H1 (cell line): ENCODE results near the gene ABCA13. TPM values are rescaled to one million over a fixed set of nuclear protein-coding genes. Genes with fewer than 3 reads are reported as not detected.

Source experiments
- CTCF ChIA-PET: fragments of 300-600 bp; sonication (Branson Sonifier 250); formaldehyde crosslinking; loops from one replicate; lab custom pipeline; 2021; ENCODE audit not compliant: partially characterized antibody; lab: Charles Lee
- POLR2A ChIA-PET: fragments of 300-600 bp; sonication (Branson Sonifier 250); formaldehyde crosslinking; loops from one replicate; lab custom pipeline; 2021; ENCODE audit warnings: inconsistent platforms; ENCODE audit not compliant: partially characterized antibody; lab: Charles Lee
- DNase-seq, 2 experiments: peaks; one replicate each; pipeline versions ENCODE4 v3.0.0 to v3.0.0-alpha.2; 2010 to 2022; ENCODE audit warnings: low spot score in 2 of 2, low read depth in 1 of 2, mixed read lengths in 1 of 2
- FAIRE-seq: peaks from 2 replicates; lab custom pipeline; 2011; peaks lifted over from hg19 to GRCh38; lab: Jason Lieb, UNC
- H2AFZ ChIP-seq: 2 replicates; pipeline ENCODE4 v1.8.1; 2012; ENCODE audit warnings: low read length, inconsistent platforms
- H2AK5ac ChIP-seq: 2 replicates; pipeline ENCODE4 v1.6.1; 2013; ENCODE audit warnings: low read depth, low read length
- H2BK120ac ChIP-seq: replicated peaks from 2 replicates; pipeline ENCODE3; 2013; ENCODE audit warnings: low read depth, low read length, inconsistent platforms
- H2BK12ac ChIP-seq: 2 replicates; pipeline ENCODE4 v1.6.1; 2013; ENCODE audit warnings: low read depth, low read length
- H2BK15ac ChIP-seq: 2 replicates; pipeline ENCODE4 v1.6.1; 2013; ENCODE audit warnings: low read length
- H2BK20ac ChIP-seq: 2 replicates; pipeline ENCODE4 v1.6.1; 2013; ENCODE audit warnings: low read length
- H2BK5ac ChIP-seq: 2 replicates; pipeline ENCODE4 v1.6.1; 2013; ENCODE audit warnings: low read depth, low read length
- H3K14ac ChIP-seq: 2 replicates; pipeline ENCODE4 v1.6.1; 2013; ENCODE audit warnings: inconsistent platforms; ENCODE audit not compliant: insufficient read length
- H3K18ac ChIP-seq: 2 replicates; pipeline ENCODE4 v1.6.1; 2013; ENCODE audit warnings: low read length; ENCODE audit errors: extremely low read depth
- H3K23ac ChIP-seq: 2 replicates; pipeline ENCODE4 v1.6.1; 2013; ENCODE audit warnings: inconsistent platforms; ENCODE audit not compliant: insufficient read length
- H3K23me2 ChIP-seq: 2 replicates; pipeline ENCODE4 v1.6.1; 2013; ENCODE audit warnings: low read depth, low read length
- H3K27ac ChIP-seq: 2 replicates; pipeline ENCODE4 v1.6.1; 2011; ENCODE audit warnings: low read depth, low read length, inconsistent platforms
- H3K27me3 ChIP-seq, 4 experiments: replicated peaks in 1 of 4; 1 replicate in 1 of 4; 2 replicates in 3 of 4; pipeline versions ENCODE4 v1.6.1 to v1.8.1; 2011 to 2013; ENCODE audit warnings: low read length in 3 of 4, mild to moderate bottlenecking in 3 of 4, inconsistent platforms in 2 of 4, mixed read lengths in 2 of 4, moderate library complexity in 1 of 4; ENCODE audit not compliant: control insufficient read depth in 3 of 4, insufficient read depth in 3 of 4; ENCODE audit errors: extremely low read depth in 1 of 4
- H3K36me3 ChIP-seq, 4 experiments: 2 replicates each; pipeline versions ENCODE4 v1.6.1 to v1.8.1; 2011 to 2013; ENCODE audit warnings: mild to moderate bottlenecking in 4 of 4, low read length in 3 of 4, moderate library complexity in 2 of 4, control low read depth in 1 of 4, inconsistent platforms in 1 of 4; ENCODE audit not compliant: insufficient read depth in 4 of 4, control insufficient read depth in 2 of 4
- H3K4ac ChIP-seq: replicated peaks from 2 replicates; pipeline ENCODE3; 2013; ENCODE audit warnings: low read length, low read depth, mixed read lengths, inconsistent platforms; ENCODE audit not compliant: insufficient read length
- H3K4me1 ChIP-seq, 4 experiments: replicated peaks in 1 of 4; 1 replicate in 1 of 4; 2 replicates in 3 of 4; pipeline versions ENCODE4 v1.6.1 to v1.8.1; 2011 to 2013; ENCODE audit warnings: low read length in 3 of 4, inconsistent platforms in 2 of 4, mixed read lengths in 1 of 4; ENCODE audit not compliant: insufficient read depth in 4 of 4, control insufficient read depth in 3 of 4
- H3K4me2 ChIP-seq, 2 experiments: 2 replicates each; pipeline versions ENCODE4 v1.6.1 to v1.8.1; 2011 to 2013; ENCODE audit warnings: low read depth in 2 of 2, low read length in 2 of 2, control low read depth in 1 of 2, inconsistent platforms in 1 of 2, mild to moderate bottlenecking in 1 of 2; ENCODE audit not compliant: insufficient read depth in 1 of 2
- H3K4me3 ChIP-seq, 4 experiments: fragments of 200-600, 300-600 bp in 1 of 4; sonication (generic), shearing (Covaris generic), sonication (Bioruptor Twin) in 1 of 4; 2 replicates each; pipeline versions ENCODE4 v1.5.1 to v1.8.1; 2011 to 2016; ENCODE audit warnings: low read length in 4 of 4, low read depth in 3 of 4, control low read depth in 2 of 4, inconsistent platforms in 2 of 4, mild to moderate bottlenecking in 2 of 4, mixed read lengths in 1 of 4, moderate library complexity in 1 of 4; ENCODE audit not compliant: insufficient read depth in 2 of 4; ENCODE audit errors: extremely low read depth in 1 of 4
- H3K56ac ChIP-seq: replicated peaks from 2 replicates; pipeline ENCODE3; 2013; ENCODE audit warnings: low read depth, mild to moderate bottlenecking, mixed read lengths, low read length, inconsistent platforms; ENCODE audit not compliant: insufficient read length
- H3K79me1 ChIP-seq: 2 replicates; pipeline ENCODE4 v1.6.1; 2013; ENCODE audit warnings: low read depth, low read length, control low read depth
- H3K79me2 ChIP-seq, 2 experiments: 2 replicates each; pipeline versions ENCODE4 v1.6.1 to v1.8.1; 2012 to 2013; ENCODE audit warnings: low read length in 2 of 2, mild to moderate bottlenecking in 2 of 2, inconsistent platforms in 1 of 2; ENCODE audit not compliant: insufficient read depth in 2 of 2, control insufficient read depth in 1 of 2
- H3K9ac ChIP-seq, 4 experiments: replicated peaks in 1 of 4; 1 replicate in 1 of 4; 2 replicates in 3 of 4; pipeline versions ENCODE4 v1.6.1 to v1.8.1; 2011 to 2013; ENCODE audit warnings: low read depth in 3 of 4, low read length in 3 of 4, control low read depth in 2 of 4, mild to moderate bottlenecking in 2 of 4, moderate library complexity in 2 of 4, inconsistent platforms in 1 of 4; ENCODE audit errors: extremely low read depth in 1 of 4
- H3K9me3 ChIP-seq, 2 experiments: 2 replicates each; pipeline versions ENCODE4 v1.6.1 to v1.8.1; 2012 to 2013; ENCODE audit warnings: mild to moderate bottlenecking in 2 of 2, moderate library complexity in 2 of 2, control low read depth in 1 of 2, inconsistent platforms in 1 of 2, low read depth in 1 of 2, low read length in 1 of 2, mixed read lengths in 1 of 2; ENCODE audit not compliant: insufficient read depth in 2 of 2
- H4K20me1 ChIP-seq, 2 experiments: replicated peaks in 1 of 2; 2 replicates each; pipeline versions ENCODE3 to v1.8.1; 2011 to 2013; ENCODE audit warnings: inconsistent platforms in 2 of 2, low read length in 2 of 2, mild to moderate bottlenecking in 1 of 2; ENCODE audit not compliant: insufficient read depth in 2 of 2, control insufficient read depth in 1 of 2
- H4K5ac ChIP-seq: 2 replicates; pipeline ENCODE4 v1.6.1; 2013; ENCODE audit warnings: low read length, low read depth, mixed read lengths, inconsistent platforms; ENCODE audit not compliant: insufficient read length
- H4K8ac ChIP-seq: 2 replicates; pipeline ENCODE4 v1.8.0; 2013; ENCODE audit warnings: mild to moderate bottlenecking, moderate library complexity, low read length, inconsistent platforms; ENCODE audit not compliant: insufficient read depth; ENCODE audit errors: extremely low read depth
- H4K91ac ChIP-seq: replicated peaks from 2 replicates; pipeline ENCODE3; 2013; ENCODE audit warnings: low read length, mixed read lengths, inconsistent platforms; ENCODE audit not compliant: insufficient read length
- CBX5 ChIP-seq: fragments of 300-800, 300-1000 bp; sonication (generic); IDR thresholded peaks from 2 replicates; pipeline ENCODE4 v1.7.1; 2016; ENCODE audit warnings: antibody characterized with exemption, low read length, low read depth
- FOSL1 ChIP-seq: IDR thresholded peaks from 2 replicates; pipeline ENCODE4 v1.6.1; 2011; ENCODE audit warnings: mild to moderate bottlenecking, low read depth, low read length, moderate library complexity; ENCODE audit not compliant: insufficient read depth
- GABPA ChIP-seq: IDR thresholded peaks from 2 replicates; pipeline ENCODE4 v1.6.1; 2011; ENCODE audit warnings: mild to moderate bottlenecking, low read length, moderate library complexity, borderline replicate concordance; ENCODE audit not compliant: insufficient read depth
- HDAC2 ChIP-seq, 2 experiments: fragments of 300-600 bp in 1 of 2; sonication (generic) in 1 of 2; IDR thresholded peaks; 2 replicates each; pipeline ENCODE4 v1.6.1; 2011 to 2012; ENCODE audit warnings: low read depth in 2 of 2, low read length in 2 of 2, mild to moderate bottlenecking in 2 of 2, moderate library complexity in 2 of 2, borderline replicate concordance in 1 of 2, inconsistent platforms in 1 of 2
- MAFK ChIP-seq: IDR thresholded peaks from 2 replicates; pipeline ENCODE4 v1.6.1; 2012; ENCODE audit warnings: low read depth, mild to moderate bottlenecking, improper control_type of control experiment, low read length
- PHF8 ChIP-seq: fragments of 200-600 bp; sonication (generic); conservative IDR thresholded peaks from 2 replicates; pipeline ENCODE4 v1.7.1; 2012; ENCODE audit warnings: low read depth, mild to moderate bottlenecking, inconsistent platforms, low read length, moderate library complexity
- RBBP5 ChIP-seq: IDR thresholded peaks from 2 replicates; pipeline ENCODE4 v1.7.1; 2012; ENCODE audit warnings: low read depth, mild to moderate bottlenecking, inconsistent platforms, low read length, moderate library complexity, borderline replicate concordance
- SAP30 ChIP-seq: fragments of 300-600 bp; sonication (generic); IDR thresholded peaks from 2 replicates; pipeline ENCODE4 v1.7.1; 2012; ENCODE audit warnings: low read length, moderate library complexity, mild to moderate bottlenecking, inconsistent platforms; ENCODE audit not compliant: insufficient read depth, insufficient replicate concordance
- SP4 ChIP-seq: IDR thresholded peaks from 2 replicates; pipeline ENCODE4 v1.6.1; 2012; ENCODE audit warnings: low read length, inconsistent platforms
- TEAD4 ChIP-seq: IDR thresholded peaks from 2 replicates; pipeline ENCODE4 v1.6.1; 2012; ENCODE audit warnings: low read depth, low read length, inconsistent platforms, mixed read lengths
- WGBS, 2 experiments: shearing (Covaris generic) in 1 of 2; methylation state at CpG; one replicate each; pipeline versions ENCODE4 v1.1.6 to v1.1.7; 2013 to 2015; ENCODE audit warnings: low lambda C conversion rate in 2 of 2, mixed read lengths in 2 of 2, inconsistent platforms in 1 of 2, low coverage in 1 of 2, missing lambda C conversion rate in 1 of 2; ENCODE audit not compliant: insufficient replicate concordance in 2 of 2, insufficient coverage in 1 of 2, insufficient read length in 1 of 2; ENCODE audit errors: extremely low coverage in 1 of 2, missing lambda C conversion rate in 1 of 2; 5-methylcytosine and 5-hydroxymethylcytosine counted together
- polyA plus RNA-seq, 7 experiments: library from polyadenylated mRNA; depleted of rRNA in 3 of 7; stranded (reverse) in 5 of 7; unstranded in 2 of 7; fragments of >200 nt in 5 of 7; fragments of 200-250 nt in 2 of 7; gene quantifications; 1 replicate in 5 of 7; 2 replicates in 1 of 7; 4 replicates in 1 of 7; pipeline versions ENCODE4 v1.2.1 to v1.2.3, GENCODE V29; 2011 to 2013; ENCODE audit warnings: missing spikeins in 2 of 7, mixed read lengths in 2 of 7
- total RNA-seq: library from RNA; stranded (reverse); fragmentation: NEBNext Ultra II Directional; extraction: Animal tissue kit (Norgen Biotek cat#: 25700); gene quantifications from 2 replicates; pipeline ENCODE4 v1.2.1, GENCODE V29; 2021
- TF ChIP-seq, protein P1 (sequence below), 3 experiments: IDR thresholded peaks; 1 replicate in 2 of 3; 2 replicates in 1 of 3; pipeline versions ENCODE4 v1.5.1 to v1.6.1; 2011; ENCODE audit warnings: low read length in 3 of 3, mild to moderate bottlenecking in 3 of 3, inconsistent platforms in 2 of 3, low read depth in 1 of 3, moderate library complexity in 1 of 3; ENCODE audit not compliant: insufficient read depth in 1 of 3; ENCODE audit errors: control extremely low read depth in 1 of 3

ABCA13 gene
- total and polyA plus RNA-seq, 2 of the 8 experiments (the other 6 are each of a cell fraction or from before 2014, with no cell fraction given): 0.07 to 0.09 TPM

DNA sequence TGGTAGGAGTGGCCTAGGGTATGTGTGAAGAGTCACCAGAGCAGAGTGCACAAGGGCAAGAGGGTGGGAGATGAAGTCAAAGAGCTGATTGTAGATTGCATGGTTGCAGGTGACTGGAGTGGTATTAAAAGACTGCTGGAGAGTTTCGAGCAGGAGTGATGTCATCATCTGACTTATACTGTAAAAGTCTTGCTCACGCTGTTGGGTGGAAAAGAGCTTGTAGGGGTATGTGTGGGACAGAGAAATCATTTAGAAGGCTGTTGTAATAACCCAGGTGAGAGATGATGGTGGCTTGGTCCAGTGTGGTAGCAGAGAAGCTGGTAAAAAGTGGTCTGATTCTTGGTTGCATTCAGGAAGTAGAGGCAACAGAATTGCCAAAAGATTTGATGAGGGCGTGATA, 184.1 kb downstream of the ABCA13 start:
- H3K36me3 ChIP-seq: no peaks in the 10 kb centered on the region
- no peaks in the 10 kb centered on the region for H3K79me2 ChIP-seq
- H3K18ac ChIP-seq: no peak overlapping the region
- no peaks in the 10 kb centered on the region for H3K27me3 ChIP-seq
- H3K9ac ChIP-seq: no peak overlapping the region
- FAIRE-seq (no peak), DNase-seq (no peak)
- H4K8ac ChIP-seq: no peak overlapping the region
- POLR2A ChIA-PET: no interaction called here
- no peak overlapping the region for H3K14ac ChIP-seq
- H3K27ac ChIP-seq: no peak overlapping the region
- H3K56ac ChIP-seq: no peak overlapping the region
- H3K9me3 ChIP-seq: no peaks in the 10 kb centered on the region
- no peak overlapping the region for H3K4ac ChIP-seq
- H3K79me1 ChIP-seq: no peaks in the 10 kb centered on the region
- H3K4me3 ChIP-seq: no peak overlapping the region
- CTCF ChIA-PET: interaction anchor here (1.2 to 1.8 kb wide), 2 partner anchors 19 to 889 kb away, joined by 4 to 7 read pairs; no protein-coding TSS in a partner anchor
- H4K5ac ChIP-seq: no peak overlapping the region
- H2BK20ac ChIP-seq: no peak overlapping the region
- no peak overlapping the region for H2BK120ac ChIP-seq
- no peak overlapping the region for H3K4me2 ChIP-seq
- no peak overlapping the region for H2BK15ac ChIP-seq
- 96% methylated on average over 3 of the region's 3 CpGs; no CpG with 5 or more reads in 1 of the 2 experiments for WGBS, 2 experiments
- H2BK5ac ChIP-seq: no peak overlapping the region
- no peaks in the 10 kb centered on the region for H3K4me1 ChIP-seq
- no peak overlapping the region for H4K91ac ChIP-seq
- no peak overlapping the region for H2AFZ ChIP-seq
- no peaks in the 10 kb centered on the region for H4K20me1 ChIP-seq
- H2BK12ac ChIP-seq: no peak overlapping the region
- no peak overlapping the region for H2AK5ac ChIP-seq
- no peak overlapping the region for H3K23ac ChIP-seq
- no peaks in the 10 kb centered on the region; the same call in 1 of the 2 replicates for H3K23me2 ChIP-seq
- TF ChIP-seq CBX5 (no peak), MAFK (no peak), GABPA (no peak), SAP30 (no peak), HDAC2 (IDR thresholded peaks at IDR 0.05; ENCODE audit: borderline replicate concordance in 1 of 2, low read depth in 2 of 2, low read length in 2 of 2) (no peak), RBBP5 (no peak), PHF8 (no peak), SP4 (no peak), TEAD4 (no peak), FOSL1 (no peak)
- TF ChIP-seq, protein P1, sequence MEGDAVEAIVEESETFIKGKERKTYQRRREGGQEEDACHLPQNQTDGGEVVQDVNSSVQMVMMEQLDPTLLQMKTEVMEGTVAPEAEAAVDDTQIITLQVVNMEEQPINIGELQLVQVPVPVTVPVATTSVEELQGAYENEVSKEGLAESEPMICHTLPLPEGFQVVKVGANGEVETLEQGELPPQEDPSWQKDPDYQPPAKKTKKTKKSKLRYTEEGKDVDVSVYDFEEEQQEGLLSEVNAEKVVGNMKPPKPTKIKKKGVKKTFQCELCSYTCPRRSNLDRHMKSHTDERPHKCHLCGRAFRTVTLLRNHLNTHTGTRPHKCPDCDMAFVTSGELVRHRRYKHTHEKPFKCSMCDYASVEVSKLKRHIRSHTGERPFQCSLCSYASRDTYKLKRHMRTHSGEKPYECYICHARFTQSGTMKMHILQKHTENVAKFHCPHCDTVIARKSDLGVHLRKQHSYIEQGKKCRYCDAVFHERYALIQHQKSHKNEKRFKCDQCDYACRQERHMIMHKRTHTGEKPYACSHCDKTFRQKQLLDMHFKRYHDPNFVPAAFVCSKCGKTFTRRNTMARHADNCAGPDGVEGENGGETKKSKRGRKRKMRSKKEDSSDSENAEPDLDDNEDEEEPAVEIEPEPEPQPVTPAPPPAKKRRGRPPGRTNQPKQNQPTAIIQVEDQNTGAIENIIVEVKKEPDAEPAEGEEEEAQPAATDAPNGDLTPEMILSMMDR (IDR thresholded peaks at IDR 0.05; ENCODE audit: control extremely low read depth in 1 of 3, insufficient read depth in 1 of 3, low read depth in 1 of 3, low read length in 3 of 3): no peak
